Uterus (tissue), 2 donors: ENCODE data around the gene DKK3.

Experiments
- CTCF ChIP-seq, 4 experiments: fragments of 200-600 bp in 2 of 4; fragments of 450-650 bp in 2 of 4; sonication (generic) in 2 of 4; IDR thresholded peaks; one replicate each; pipeline ENCODE4 v1.5.1; 2016 to 2019; ENCODE audit warnings: antibody characterized with exemption in 4 of 4, mild to moderate bottlenecking in 2 of 4, moderate library complexity in 1 of 4
- POLR2A ChIP-seq, 2 donors: fragments of 450-650 bp; IDR thresholded peaks; one replicate each; pipeline ENCODE4 v1.6.1; 2016; ENCODE audit warnings: antibody characterized with exemption in 2 of 2, mild to moderate bottlenecking in 1 of 2, moderate library complexity in 1 of 2

GRCh38 chr11:11993839-11994238 lies 14.6 kb downstream of the DKK3 start:
- no peak for TF ChIP-seq CTCF (IDR thresholded peaks at IDR 0.05)
- no peak for TF ChIP-seq POLR2A (IDR thresholded peaks at IDR 0.05)
